Measurements from ENCODE around the gene TSPAN4.

GRCh38 chr11:858053-858761 is 15.6 kb downstream of the TSPAN4 start:
- TF ChIP-seq CTCF (IDR thresholded peaks at IDR 0.05) (no peak), EZH2 (IDR thresholded peaks at IDR 0.05; ENCODE audit: borderline replicate concordance, insufficient read depth, low read depth, low read length, poor library complexity, severe bottlenecking) (no peak)
